Esophagus muscularis mucosa (tissue), 4 donors: ENCODE data around the gene TSC22D2.

Source experiments
- CTCF ChIP-seq, 3 experiments: fragments of 200-600 bp in 2 of 3; fragments of 450-650 bp in 1 of 3; sonication (generic) in 2 of 3; IDR thresholded peaks; one replicate each; pipeline ENCODE4 v1.5.1; 2017 to 2019; ENCODE audit warnings: antibody characterized with exemption in 3 of 3, mild to moderate bottlenecking in 2 of 3, moderate library complexity in 1 of 3
- EP300 ChIP-seq: sonication (generic); formaldehyde crosslinking; IDR thresholded peaks from one replicate; pipeline ENCODE4 v1.6.1; 2017; ENCODE audit warnings: antibody characterized with exemption
- POLR2A ChIP-seq: fragments of 450-650 bp; IDR thresholded peaks from one replicate; pipeline ENCODE4 v1.6.1; 2017; ENCODE audit warnings: antibody characterized with exemption, moderate library complexity, mild to moderate bottlenecking, low read depth

- TF ChIP-seq CTCF (IDR thresholded peaks at IDR 0.05) (no peak), EP300 (no peak), POLR2A (no peak)
These were observed 52.4 kb downstream of the TSC22D2 start for GRCh38 chr3:150460484-150460883.
